Thoracic aorta endothelial cell (primary cell): ENCODE measurements around the gene SMIM23. TPM values are rescaled to one million over a fixed set of nuclear protein-coding genes. Genes with fewer than 3 reads are reported as not detected.

Experiments used
- total RNA-seq: library from RNA; depleted of rRNA; stranded (reverse); fragments of >200 nt; gene quantifications from 2 replicates; pipeline ENCODE4 v1.2.3, GENCODE V29; 2012

SMIM23 gene
- total RNA-seq: not detected in 2 replicates

DNA sequence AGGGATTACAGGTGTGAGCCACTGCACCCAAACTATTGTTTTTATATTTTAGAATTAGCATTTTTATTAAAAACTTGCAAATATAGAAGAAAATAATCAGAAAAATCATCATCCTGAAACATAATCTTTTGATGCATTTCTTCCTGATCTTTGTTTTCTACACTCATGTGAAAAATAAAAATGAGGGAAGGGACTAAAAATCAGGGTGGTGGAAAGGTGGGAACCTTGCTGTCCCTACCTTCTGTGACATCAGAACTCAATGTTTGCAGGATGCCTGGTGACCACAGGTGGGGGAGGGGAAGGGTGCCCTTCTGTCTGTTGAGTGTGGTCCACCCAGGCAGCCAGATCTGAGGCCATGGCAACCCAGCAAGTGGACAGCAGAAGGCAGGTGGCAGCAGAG lies at the start of gene SMIM23:
TSS of gene SMIM23 (plus strand) at position 301 of the 400 bp plus-strand sequence. CDS start at position 356, 55 bp downstream.

Other genes starting within 250 kb of the SMIM23 start
- 73.1 and 80.4 TPM in 2 replicates for gene FBXW11, start 220.8 kb downstream of the SMIM23 start, total RNA-seq